Lung microvascular endothelial cell (primary cell): ENCODE measurements around the gene KCNAB2. TPM values are rescaled to one million over a fixed set of nuclear protein-coding genes. Genes with fewer than 3 reads are reported as not detected.
"Not testable (repeated sequence)": the region's sequence is repeated elsewhere in the genome, so short reads cannot be mapped to it uniquely, and the experiment has no call there.

Experiments used
- DNase-seq, 2 donors: peaks; one replicate each; pipeline versions ENCODE4 v3.0.0 to v3.0.0-alpha.2; 2010; ENCODE audit warnings: low read depth in 2 of 2
- total RNA-seq: library from RNA; depleted of rRNA; stranded (reverse); fragments of >200 nt; gene quantifications from 2 replicates; pipeline ENCODE4 v1.2.1, GENCODE V29; 2014

The KCNAB2 gene
- total RNA-seq, 1 donor from 2014 or later = 0.99 TPM

DNA sequence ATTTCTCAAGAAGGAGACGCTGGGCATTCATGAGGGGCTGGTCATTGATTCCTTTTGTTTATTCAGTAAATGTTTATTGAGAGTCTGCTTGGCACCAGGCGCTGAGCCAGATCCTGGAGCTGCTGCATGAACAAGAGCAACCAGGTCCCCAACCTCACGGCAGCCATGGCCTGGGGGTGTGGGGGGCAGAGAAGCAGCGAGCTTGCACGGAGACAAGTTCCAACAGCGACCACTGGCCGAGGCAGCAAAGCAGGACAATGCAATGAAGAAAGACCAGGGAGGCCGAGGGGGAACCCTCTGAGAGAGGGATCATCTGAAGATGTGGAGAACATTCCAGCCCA lies 7.5 kb downstream of the KCNAB2 start:
- no peak for DNase-seq

DNA sequence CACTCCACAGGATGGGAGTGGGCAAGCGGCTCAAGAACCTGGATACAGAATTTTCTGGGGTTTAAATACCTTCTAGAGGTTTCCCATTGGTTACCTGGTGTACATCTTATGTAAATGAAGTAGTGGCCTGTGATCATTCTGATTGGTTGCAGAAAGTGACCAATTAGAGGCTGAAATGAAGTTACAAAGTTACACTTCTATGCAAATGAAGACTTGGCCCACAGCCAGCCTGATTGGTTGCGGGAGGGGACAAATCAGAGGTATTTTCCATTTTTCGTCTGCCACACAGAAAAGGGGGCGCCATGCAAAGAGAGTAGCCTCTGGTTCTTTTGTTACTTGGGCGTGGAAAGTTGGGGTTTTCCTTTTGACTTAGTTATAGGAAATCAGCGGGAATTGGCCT lies 8.9 kb downstream of the KCNAB2 start:
- no peak for DNase-seq

DNA sequence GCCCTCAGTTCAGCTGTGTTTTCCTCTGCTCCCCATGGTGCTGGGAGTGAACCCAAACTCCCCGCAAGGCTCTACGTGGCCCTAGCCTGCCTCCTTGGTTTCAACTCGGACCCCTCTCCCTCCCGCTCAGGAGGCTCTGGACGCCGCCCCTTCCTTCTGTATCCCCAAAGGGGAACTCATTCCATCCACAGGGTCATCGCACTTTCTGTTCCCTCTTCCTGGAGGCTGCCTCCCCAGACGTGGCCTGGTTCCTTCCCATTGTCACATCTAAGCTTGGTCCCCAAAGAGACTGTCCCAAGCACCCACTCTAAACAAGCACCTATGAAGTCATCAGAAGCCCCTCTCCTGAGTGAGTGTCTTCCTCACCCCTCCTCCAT lies 10.9 kb downstream of the KCNAB2 start:
- no peak for DNase-seq

DNA sequence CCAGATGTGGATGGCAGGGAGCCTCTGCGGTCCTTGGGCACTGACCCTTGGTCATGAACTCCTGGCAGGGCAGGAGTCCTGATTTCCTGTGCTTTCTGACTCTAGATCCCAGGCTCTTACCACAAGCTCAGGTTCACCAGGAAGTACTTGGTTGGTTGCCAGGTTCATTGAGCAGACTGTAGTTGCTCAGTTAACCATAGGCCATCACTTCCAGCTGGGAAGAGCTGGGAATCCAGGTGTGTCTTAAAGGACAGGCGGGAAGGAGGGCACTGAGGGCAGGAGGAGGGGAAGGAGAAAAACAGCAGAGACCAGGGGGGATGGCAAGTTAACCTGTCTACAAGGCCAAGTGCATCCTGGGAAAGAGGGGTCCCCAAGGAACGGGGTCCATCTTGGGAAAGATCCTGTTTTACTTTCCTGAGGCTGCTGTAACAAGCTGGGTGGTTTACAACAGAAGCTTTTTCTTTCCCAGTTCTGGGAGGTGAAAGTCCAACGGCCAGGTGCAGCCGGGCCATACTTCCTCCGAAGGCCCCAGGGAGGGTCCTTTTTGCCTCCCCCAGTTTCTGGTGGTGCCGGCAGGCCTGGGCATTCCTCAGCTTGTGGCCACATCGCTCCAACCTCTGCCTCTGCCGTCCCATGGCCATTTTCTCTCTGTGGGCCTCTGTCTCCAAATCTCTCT lies 11.6 kb downstream of the KCNAB2 start:
- no peak for DNase-seq

DNA sequence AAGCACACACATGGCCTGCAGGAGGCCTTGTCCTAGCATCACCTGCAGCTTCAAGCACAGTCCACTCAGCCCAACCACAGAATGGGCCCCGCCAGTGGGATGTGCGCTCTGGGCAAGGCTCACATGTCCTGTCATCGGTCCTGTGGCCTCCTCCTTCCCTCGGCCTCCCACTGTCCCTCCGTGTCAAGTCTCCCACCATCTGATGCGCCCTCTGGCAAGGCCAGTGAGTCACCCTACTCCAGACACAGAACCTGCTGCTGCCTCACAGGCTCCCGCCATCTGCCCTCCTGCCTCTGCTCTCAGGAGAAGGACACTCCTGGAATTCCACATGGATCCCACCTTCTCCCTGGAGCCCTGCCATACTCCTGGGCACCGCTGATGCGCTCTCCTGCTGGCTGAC lies 14.2 kb downstream of the KCNAB2 start:
- peak in 1 of 2 donors; percentile 40 for DNase-seq

DNA sequence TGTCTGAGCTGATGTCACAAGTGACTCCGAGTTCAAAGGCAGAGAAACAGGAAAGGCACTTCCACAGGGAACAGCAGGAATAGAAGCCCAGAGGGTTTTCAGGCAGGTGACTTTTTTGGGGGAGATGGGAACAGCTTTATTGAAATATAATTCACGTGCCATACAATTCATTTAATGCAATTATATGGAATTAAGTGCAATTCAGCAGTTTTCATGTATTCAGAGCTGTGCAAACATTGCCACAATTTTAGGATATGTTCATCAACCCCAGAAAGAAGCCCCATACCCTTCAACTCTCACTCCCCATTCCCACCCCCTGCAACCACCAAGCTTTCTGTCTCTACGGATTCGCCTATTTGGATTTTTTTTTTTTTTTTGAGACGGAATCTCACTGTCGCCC lies 17.0 kb downstream of the KCNAB2 start:
- DNase-seq = no peak

DNA sequence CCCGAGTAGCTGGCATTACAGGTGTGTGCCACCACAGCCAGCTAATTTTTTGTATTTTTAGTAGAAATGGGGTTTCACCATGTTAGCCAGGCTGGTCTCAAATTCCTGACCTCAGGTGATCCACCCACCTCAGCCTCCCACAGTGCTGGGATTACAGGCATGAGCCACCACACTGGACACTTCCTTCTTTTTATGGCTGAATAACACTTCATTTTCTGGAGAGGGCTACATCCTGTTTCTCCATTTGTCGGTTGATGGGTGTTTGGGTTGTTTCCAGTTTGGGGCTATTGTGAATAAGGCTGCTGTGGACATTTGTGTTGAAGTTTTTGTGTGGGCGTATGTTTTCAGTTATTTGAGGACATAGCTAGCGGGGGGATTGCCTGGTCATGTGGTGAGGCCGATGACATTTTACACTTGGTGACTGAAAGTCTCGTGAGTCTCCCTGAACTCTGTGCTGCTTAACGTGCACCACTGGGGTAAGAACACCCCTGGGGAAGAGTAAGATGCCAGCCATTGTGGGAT lies 17.9 kb downstream of the KCNAB2 start:
- DNase-seq = not testable (repeated sequence)

DNA sequence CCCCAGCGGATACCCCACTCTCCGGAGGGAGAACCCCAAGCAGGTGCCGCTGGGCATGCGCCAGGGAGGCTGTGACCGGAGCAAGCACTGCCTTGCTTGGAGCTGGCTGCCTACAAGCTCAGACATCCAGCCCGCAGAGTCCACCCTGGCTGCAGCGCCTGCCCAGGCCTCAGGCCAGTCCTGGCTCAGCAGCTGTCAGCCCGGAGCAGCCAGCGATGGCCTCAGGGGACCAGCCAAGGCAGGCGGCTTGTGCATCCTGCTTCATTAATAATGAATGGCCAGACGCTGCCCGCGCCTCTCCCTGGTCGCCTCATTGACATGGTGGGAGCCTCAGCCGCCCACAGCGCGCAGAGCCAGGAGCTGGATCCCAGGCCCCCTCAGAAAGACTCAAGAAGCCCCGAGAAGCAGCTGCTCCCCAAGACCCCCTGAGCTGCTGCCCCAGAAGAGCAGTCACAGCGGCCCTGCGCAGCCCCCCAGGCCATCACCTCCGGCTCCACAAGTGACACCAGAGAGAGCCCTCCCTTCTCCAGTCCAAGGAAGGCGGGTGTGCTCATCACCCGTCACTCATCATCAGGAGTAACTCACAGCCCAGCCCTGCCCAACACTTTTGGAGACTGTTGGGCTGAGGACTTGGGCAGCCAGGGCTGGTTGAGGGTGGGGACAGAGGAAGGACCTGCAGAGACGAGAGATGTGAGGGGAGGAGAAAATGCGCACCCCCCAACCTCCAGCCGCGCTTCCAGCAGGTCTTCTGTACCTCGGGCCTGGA lies 19.6 kb downstream of the KCNAB2 start:
- no peak for DNase-seq

DNA sequence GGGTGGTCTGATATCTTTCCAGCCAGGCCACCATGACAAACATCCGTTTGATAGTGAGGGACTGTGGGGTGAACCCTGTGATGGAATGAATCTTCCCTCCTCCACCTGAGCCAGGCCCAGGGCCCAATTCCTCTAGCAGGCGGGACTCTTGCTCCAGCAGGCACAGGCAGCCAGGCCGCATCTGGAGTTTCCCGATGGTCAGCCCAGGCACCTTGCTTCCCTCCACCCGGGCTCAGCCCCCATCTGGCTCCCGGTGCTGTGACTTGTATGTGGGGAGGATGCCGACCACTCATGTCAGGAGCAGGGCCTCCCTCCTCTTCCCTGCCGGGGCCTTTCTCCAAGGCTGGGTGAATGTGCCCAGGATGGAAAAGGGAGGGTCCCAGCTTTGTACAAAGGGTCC lies 21.0 kb downstream of the KCNAB2 start:
- DNase-seq = no peak

DNA sequence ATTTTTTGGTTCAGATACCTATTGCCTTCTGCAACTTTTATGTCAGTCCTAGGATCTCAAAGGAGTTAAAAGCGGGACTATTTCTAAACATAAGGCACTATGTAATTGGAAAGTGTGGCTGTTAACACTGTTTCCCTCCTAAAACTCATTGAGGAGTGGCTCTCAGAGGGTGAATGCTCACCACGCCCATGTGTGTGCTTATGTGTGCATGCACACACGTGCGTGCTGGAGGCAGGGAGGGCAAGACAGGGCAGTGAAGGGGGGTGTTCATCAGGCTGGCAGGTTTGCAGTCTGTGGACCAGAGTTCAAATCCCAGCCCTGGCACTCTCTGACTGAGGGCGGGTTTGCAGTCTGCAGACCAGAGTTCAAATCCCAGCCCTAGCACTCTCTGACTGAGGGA lies 22.4 kb downstream of the KCNAB2 start:
- DNase-seq = no peak

DNA sequence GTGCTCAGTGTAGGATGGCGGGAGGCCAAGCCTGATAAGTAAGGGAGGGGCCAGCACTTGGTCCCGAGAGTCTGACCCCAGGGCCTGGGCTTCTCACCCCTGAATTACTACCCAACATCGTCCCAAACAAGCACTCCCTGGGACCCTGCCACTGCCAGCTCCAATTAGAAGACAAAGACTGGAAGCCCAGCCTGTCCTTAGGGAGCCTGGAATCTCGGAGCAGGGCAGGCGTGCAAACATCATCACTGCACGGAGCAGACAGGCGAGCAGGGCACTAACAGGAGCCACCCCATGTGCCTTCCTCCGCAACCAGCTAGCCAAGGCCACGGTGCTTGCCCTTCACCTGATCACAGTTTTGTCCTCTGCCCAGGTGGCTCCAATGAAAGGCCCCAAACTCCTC lies 23.2 kb downstream of the KCNAB2 start:
- no peak for DNase-seq

DNA sequence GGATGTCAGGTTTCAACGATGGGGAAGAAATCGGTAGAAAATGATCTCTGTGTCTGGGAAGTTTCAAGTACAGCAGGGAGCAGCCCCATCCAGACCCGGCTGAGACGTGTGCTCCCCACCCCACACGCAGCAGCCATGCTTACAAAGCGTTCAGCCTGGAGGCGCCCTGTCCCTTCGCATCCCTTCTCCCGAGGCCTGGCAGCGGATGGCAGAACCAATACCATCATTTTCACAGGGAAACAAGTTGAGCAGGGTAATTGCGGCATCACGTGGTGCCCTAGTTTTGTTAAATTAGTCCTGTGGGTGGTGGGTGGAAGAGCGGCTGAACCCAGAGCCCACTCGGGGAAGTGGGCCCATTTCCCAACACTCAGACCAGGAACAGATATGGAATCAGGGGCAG lies 23.9 kb downstream of the KCNAB2 start:
- DNase-seq = no peak

DNA sequence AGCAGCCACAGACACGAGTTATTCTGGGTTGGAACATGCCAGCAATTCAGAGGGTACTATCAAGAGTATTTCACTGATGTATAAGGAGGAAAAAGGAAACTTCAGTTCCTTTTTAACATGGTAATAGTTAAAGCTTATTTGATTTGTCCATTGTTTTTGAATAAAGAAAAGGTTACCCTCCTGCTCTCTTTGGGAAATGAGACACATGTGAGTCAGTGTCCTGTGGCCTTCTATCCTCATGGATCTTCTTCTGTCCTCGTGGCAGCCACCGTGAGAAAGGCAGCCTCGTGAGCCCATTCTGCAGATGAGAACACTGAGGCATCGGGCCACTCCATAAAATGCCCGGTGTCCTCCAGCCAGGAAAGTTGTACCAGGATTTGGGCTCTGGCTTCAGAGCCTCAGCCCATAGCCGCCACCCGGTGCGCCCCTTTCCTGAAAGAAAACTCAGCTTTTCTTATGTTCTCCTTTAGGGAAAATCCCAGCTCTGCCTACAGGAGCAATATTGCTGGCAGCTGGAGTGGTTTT lies 24.8 kb downstream of the KCNAB2 start:
- DNase-seq = peak in 1 of 2 donors; percentile 41

DNA sequence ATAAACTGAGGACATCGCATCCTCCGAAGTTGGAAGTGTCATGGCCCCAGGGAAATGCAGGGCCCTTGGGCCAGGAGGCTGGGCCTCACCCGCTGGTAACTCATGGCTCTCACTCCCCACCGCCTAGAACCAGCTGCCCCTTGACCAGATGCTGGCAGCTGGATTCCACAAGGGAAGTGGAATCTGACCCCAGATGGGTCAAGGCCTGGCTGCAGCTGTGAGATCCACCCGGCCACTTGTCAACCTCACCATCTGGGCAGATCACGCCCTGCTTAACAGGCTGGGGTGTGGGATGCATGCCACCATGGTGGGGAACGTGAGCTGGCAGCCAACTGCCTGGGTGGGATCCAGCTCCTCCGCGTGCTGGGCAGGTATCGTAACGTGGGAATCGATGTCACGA lies 25.5 kb downstream of the KCNAB2 start:
- no peak for DNase-seq

DNA sequence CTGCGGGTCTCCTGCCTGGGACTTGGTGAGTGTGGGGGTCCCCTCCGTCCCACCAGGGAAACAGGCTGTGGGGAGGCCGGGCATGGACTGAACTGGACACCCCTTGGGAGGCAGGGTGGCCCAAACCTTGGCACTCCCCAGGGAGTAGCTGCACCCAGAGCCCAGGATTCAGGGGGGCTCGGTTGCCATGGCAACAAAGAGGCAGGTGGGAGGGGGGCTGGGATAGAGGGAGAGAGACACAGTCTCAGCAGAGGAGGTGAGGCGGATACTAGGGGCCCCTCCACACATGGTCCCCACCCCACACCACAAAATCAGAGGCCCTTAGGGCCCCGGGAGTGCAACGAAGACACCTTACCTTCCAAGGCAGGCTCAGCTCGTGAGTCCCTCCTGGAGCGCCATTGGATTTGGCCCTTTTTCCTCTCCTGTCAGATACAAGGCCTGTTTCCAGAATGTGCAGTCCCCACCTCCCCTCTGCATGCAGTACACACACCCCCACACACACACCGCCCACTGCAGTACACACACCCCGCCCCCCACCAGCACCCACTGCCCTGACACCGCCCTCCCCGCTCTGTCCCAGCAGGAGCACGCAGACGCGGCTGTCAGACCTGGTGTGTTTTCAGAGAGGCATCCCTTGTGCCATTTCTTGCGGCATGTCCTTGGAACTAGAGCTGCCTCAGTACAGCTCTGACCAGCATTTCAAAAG lies 27.2 kb downstream of the KCNAB2 start:
- DNase-seq = no peak

DNA sequence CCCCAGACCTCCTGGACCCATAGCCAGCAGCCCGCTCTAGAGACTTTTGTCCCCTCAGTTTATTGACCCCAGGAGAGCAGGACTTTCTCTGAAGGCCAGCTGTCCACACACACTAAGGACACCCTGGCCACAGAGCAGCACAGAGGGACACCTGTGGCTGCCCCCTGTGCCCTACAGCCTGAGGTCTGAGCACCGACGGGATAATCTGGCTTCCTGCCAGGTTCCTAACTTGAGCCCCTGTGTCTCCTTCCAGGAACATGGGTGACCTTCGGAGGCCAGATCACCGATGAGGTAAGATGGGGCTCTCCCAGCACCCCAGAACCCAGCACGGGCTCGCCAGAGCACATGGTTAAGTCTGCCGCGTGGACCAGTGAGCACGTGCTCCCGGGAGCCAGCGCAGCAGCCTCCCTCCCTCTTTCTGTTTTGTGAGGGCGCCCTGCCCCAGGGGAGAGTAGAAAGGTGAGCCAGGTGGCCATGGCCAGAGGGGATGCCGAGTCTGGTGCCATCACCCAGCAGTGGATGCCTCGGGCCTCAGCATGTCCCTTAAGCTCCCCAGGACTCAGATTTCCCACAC lies 27.9 kb downstream of the KCNAB2 start:
- DNase-seq = no peak

DNA sequence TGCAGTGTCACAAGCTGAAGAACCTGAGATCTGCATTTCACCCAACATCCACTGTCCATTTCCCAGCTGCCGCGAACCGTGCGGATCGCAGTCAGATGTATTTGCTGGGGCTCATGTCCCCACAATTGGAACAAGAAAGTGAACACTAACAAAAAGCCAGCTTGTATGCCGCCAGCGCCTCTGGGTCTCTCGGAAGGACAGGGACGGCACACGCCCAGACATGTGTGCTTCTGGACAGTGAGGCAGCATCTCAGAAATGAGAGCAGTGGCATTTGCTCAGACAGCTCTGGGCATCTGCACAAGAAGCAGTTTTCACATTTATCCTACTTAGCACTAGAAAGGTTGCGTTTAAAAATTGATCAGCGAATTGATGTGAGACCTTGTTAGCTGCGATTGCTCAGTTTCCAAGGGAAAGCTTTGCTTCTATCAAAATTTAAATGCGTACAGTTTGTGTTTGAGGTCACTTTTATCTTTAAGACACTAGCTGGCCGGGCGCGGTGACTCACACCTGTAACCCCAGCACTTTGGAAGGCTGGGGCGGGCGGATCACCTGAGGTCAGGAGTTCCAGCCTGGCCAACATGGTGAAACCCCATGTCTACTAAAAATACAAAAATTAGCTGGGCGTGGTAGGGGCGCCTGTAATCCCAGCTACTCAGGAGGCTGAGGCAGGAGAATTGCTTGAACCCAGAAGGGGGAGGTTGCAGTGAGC lies 28.7 kb downstream of the KCNAB2 start:
- DNase-seq = no peak

DNA sequence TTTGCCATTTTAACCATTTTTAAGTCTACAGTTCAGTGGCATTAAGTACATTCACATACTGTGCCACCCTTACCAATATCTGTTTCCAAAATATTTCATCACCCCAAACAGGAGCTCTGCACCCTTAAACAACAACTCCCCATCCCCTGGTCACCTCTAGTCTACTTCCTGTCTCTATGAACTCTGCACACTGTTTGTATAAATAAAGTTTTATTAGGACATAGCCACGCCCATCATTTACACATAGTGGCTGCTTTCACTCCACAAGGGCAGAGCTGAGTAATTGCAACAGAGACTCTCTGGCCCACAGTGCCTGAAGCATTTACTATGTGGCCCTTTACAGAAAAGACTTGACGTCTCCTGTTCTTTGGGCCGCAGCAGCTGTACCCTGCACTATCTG lies 30.1 kb downstream of the KCNAB2 start:
- no peak for DNase-seq

DNA sequence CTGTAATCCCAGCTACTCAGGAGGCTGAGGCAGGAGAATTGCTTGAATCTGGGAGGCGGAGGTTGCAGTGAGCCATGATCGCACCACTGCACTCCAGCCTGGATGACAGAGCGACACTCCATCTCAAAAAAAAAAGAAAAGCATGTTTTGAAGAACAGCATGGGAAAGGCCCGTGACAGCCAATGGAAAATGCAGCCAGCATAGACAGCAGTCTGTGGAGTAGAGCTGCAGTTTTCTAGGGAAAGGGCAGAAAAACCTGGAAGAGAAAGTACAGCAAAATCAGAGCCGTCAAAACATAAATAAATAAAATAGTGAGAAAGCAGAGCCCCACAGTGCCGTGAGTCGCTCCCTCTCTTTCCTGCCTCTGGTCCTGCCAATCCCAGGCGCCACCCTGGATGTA lies 31.4 kb downstream of the KCNAB2 start:
- not testable (repeated sequence) for DNase-seq

DNA sequence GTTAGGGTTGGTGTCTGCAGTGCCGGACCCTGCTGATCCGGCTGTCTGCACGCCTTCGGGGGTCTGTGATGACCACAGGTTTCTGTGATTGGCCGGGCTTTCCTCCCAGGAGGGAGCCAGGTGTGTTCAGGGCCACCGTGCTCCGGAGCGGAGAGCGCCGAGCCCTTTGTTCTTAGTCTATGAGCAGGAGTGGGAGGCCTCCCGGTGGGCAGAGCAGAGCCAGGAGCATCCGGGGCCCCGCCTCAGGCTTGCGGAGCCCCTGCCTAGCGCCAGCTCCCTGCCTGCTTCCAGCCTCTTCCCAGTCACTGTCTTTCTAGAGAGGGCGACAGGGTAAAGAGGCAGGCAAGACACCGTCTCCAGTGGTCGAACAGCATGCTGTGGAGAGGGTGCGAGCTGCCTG lies 31.8 kb downstream of the KCNAB2 start:
- no peak for DNase-seq

DNA sequence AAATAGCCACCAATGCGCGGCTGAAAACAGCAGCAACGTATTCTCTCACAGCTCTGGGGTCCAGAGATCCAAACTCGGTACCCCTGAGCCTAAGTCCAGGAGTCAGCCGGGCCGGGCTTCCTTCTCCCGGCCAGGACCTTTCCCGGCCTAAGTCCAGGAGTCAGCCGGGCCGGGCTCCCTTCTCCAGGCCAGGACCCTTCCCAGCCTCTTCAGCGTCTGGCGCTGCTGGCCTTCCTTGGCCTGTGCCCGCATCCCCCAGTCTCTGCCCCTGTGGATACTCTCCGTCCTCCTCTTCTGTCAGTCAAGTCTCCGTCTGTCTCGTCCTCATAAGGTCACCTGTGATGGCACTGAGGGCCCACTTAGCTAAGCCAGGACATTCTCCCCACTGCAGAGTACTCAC lies 32.2 kb downstream of the KCNAB2 start:
- DNase-seq = no peak
